HUES48 (cell line): Measurements from ENCODE around the gene TMEM9.

Experiments used
- H3K27ac ChIP-seq: one replicate; pipeline ENCODE4 v1.7.0; 2013; ENCODE audit warnings: low read depth, low read length, inconsistent platforms
- H3K27me3 ChIP-seq: 2 replicates; pipeline ENCODE4 v1.6.1; 2013; ENCODE audit warnings: mild to moderate bottlenecking, low read length; ENCODE audit not compliant: control insufficient read depth, insufficient read depth
- H3K36me3 ChIP-seq: 2 replicates; pipeline ENCODE4 v1.6.1; 2013; ENCODE audit warnings: low read length; ENCODE audit not compliant: control insufficient read depth, insufficient read depth
- H3K4me1 ChIP-seq: 2 replicates; pipeline ENCODE4 v1.6.1; 2013; ENCODE audit warnings: mild to moderate bottlenecking, low read length; ENCODE audit not compliant: control insufficient read depth, insufficient read depth
- H3K4me3 ChIP-seq: 2 replicates; pipeline ENCODE4 v1.5.1; 2013; ENCODE audit warnings: mild to moderate bottlenecking, low read depth, low read length
- H3K9ac ChIP-seq: 2 replicates; pipeline ENCODE4 v1.6.1; 2013; ENCODE audit warnings: mild to moderate bottlenecking, low read depth, low read length, moderate library complexity
- H3K9me3 ChIP-seq: 2 replicates; pipeline ENCODE4 v1.6.1; 2013; ENCODE audit warnings: low read length; ENCODE audit not compliant: control insufficient read depth, insufficient read depth

The TMEM9 gene

GRCh38 chr1:201144701-201145100 is 9.6 kb downstream of the TMEM9 start:
- H3K4me3 ChIP-seq = no peak overlapping the region
- H3K4me1 ChIP-seq = no peaks in the 10 kb centered on the region
- no peak overlapping the region for H3K9ac ChIP-seq
- H3K9me3 ChIP-seq = no peaks in the 10 kb centered on the region
- H3K27ac ChIP-seq = no peak overlapping the region
- peaks cover 100% of the 10 kb centered on the region for H3K36me3 ChIP-seq
- no peaks in the 10 kb centered on the region for H3K27me3 ChIP-seq

- H3K9me3 ChIP-seq = no peaks in the 10 kb centered on the region
- H3K27ac ChIP-seq = no peak overlapping the region
- H3K9ac ChIP-seq = no peak overlapping the region
- H3K4me3 ChIP-seq = no peak overlapping the region
- H3K36me3 ChIP-seq = peaks cover 100% of the 10 kb centered on the region
- H3K27me3 ChIP-seq = no peaks in the 10 kb centered on the region
- no peaks in the 10 kb centered on the region for H3K4me1 ChIP-seq
Measured at GRCh38 chr1:201143726-201144635, 10.3 kb downstream of the TMEM9 start.

DNA sequence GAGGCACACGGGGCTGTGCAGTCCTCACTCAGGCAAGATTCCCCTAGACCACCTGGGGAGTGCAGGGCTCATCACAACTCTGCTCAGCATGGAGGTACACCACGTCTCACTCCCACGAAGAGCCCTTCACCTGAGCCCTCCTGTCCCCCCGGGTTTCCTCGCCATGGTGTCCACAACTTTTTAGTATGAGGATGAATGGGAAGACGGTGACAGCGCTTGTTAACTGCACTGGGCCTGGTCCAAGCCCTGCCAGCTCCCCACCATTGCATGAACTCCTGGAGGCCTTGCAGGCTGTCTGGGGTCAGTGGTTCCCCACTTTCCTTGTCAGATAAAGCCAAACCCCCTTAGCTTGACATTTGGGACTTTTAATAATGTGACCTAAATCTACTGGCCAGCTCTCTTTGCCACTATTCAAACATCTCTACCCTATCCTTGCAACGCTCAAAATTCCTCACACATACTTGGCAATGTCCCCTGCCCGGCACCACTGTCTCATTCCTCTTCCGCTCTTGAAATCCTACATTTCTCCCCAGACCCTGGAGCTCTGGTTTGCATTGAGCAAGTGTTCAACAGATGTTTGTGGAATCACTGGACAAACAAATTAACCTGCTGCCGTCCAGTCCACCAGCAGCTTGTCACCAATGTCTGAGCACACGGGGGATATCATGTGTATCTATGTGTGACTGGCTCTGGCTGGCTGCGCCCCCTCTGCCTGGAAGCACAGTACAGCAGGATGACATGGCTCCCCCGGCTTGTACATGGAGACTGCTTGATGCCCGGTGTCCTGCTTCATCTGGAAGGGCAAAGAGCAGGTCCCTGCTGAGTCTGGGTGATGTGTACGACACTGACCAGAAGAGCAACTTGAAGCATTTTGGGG is 11.2 kb downstream of the TMEM9 start:
- Histone ChIP-seq H3K27me3 (no peaks in the 10 kb centered on the region), H3K4me3 (no peak overlapping the region), H3K36me3 (peaks cover 99% of the 10 kb centered on the region), H3K9me3 (no peaks in the 10 kb centered on the region), H3K27ac (no peak overlapping the region), H3K9ac (no peak overlapping the region), H3K4me1 (no peaks in the 10 kb centered on the region)

GRCh38 chr1:201142011-201142848 is 12.0 kb downstream of the TMEM9 start:
- Histone ChIP-seq H3K4me1 (no peaks in the 10 kb centered on the region), H3K9me3 (no peaks in the 10 kb centered on the region), H3K9ac (no peak overlapping the region), H3K27me3 (no peaks in the 10 kb centered on the region), H3K36me3 (peaks cover 99% of the 10 kb centered on the region), H3K4me3 (no peak overlapping the region), H3K27ac (no peak overlapping the region)

GRCh38 chr1:201141418-201141817 is 12.9 kb downstream of the TMEM9 start:
- Histone ChIP-seq H3K4me1 (no peaks in the 10 kb centered on the region), H3K9me3 (no peaks in the 10 kb centered on the region), H3K27me3 (no peaks in the 10 kb centered on the region), H3K9ac (no peak overlapping the region), H3K4me3 (no peak overlapping the region), H3K27ac (no peak overlapping the region), H3K36me3 (peaks cover 99% of the 10 kb centered on the region)

- H3K27ac ChIP-seq = no peak overlapping the region
- H3K4me1 ChIP-seq = no peaks in the 10 kb centered on the region
- no peaks in the 10 kb centered on the region for H3K9me3 ChIP-seq
- H3K27me3 ChIP-seq = no peaks in the 10 kb centered on the region
- H3K9ac ChIP-seq = no peak overlapping the region
- H3K36me3 ChIP-seq = peaks cover 98% of the 10 kb centered on the region
- no peak overlapping the region for H3K4me3 ChIP-seq
Measured at GRCh38 chr1:201140941-201141260, 13.4 kb downstream of the TMEM9 start.

- no peak overlapping the region for H3K4me3 ChIP-seq
- H3K27ac ChIP-seq = no peak overlapping the region
- no peak overlapping the region for H3K9ac ChIP-seq
- no peaks in the 10 kb centered on the region for H3K4me1 ChIP-seq
- no peaks in the 10 kb centered on the region for H3K27me3 ChIP-seq
- H3K9me3 ChIP-seq = no peaks in the 10 kb centered on the region
- H3K36me3 ChIP-seq = peaks cover 98% of the 10 kb centered on the region
Measured at GRCh38 chr1:201140235-201140940, 13.9 kb downstream of the TMEM9 start.

DNA sequence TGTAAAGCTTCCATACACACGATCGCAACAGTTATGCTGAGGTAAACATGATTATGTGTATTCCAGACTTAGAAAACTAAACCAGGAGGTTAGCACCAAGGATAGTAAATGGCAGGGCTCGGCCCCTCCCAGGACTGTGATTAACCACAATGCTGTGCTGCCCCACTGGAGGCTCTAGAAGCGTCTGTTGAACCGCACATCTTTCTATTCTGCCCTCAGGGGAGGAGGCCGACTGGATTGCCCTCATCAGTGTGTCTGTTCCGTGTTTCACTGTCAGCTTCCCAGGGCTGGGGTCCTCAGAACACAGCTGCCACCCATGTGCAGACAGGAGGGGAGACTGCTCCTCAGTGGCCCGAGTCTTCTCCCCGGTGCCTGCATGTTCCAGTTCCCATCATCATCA is 14.5 kb downstream of the TMEM9 start:
- H3K27me3 ChIP-seq = no peaks in the 10 kb centered on the region
- H3K27ac ChIP-seq = no peak overlapping the region
- no peaks in the 10 kb centered on the region for H3K4me1 ChIP-seq
- H3K9me3 ChIP-seq = no peaks in the 10 kb centered on the region
- H3K9ac ChIP-seq = no peak overlapping the region
- H3K4me3 ChIP-seq = no peak overlapping the region
- peaks cover 98% of the 10 kb centered on the region for H3K36me3 ChIP-seq

DNA sequence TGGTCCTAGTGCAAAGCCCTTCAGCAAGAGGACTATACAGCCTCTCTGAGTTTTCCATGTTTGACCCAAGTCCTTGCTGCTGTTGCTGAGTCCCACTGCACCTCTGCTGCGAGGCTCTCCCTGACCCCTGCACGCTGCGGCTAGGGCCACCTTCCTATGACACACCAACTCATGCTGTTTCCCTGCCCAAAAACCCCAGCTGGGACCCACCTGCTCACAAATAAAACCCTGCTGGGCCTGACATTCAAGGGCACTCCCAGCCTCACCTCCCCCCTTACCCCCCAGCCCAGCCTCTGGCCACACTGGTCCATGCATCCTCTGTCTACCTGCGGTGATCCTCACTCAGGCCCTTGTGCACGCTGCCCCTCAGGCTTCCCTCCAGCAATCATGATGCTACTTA is 15.0 kb downstream of the TMEM9 start:
- Histone ChIP-seq H3K27ac (no peak overlapping the region), H3K9ac (no peak overlapping the region), H3K36me3 (peaks cover 96% of the 10 kb centered on the region), H3K4me1 (no peaks in the 10 kb centered on the region), H3K27me3 (no peaks in the 10 kb centered on the region), H3K9me3 (no peaks in the 10 kb centered on the region), H3K4me3 (no peak overlapping the region)

DNA sequence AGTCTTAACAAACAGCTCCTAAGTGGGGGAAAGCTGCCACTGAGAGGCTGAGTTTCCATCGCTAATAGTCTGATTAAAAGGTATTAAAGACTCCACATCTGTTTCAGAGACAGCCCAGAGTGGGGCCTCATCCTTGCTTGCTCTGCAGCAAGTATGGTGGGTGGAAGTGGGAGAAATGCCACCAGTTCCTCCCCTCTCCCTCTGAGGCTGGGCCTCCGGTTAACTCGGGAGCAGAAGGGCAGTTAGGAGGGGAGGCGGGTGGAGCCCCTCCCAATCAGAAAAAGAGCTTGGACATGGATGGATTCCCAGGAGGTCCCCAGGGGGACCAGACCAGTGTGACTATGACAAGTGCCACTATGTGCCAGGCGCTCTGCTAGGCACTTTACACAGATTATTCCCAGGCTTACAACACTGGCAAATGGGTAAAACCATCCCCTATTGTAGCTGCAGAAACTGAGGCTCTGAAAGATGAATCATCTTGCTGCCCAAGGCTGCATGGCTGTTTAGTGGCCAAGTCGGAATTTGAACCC is 15.9 kb downstream of the TMEM9 start:
- Histone ChIP-seq H3K36me3 (peaks cover 90% of the 10 kb centered on the region), H3K4me1 (no peaks in the 10 kb centered on the region), H3K9me3 (no peaks in the 10 kb centered on the region), H3K27me3 (no peaks in the 10 kb centered on the region), H3K9ac (no peak overlapping the region), H3K4me3 (no peak overlapping the region), H3K27ac (no peak overlapping the region)
